ENCODE results near the gene CYP26C1.

The CYP26C1 gene

DNA sequence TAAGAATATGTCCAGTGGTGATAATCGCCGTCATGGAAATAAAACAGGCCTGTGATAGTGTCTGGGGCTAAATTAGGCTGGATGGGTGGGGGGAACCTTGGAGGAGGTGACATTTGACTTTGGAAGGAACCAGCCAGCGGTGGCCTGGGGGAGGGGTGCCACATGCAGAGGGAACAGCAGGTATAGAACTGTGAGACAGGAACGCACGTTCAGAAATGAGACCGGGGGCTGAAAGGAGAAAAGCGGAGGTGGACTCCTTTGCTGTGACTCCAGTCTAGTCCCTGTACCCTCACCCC lies 10.5 kb downstream of the CYP26C1 start:
- TF ChIP-seq, protein P1, sequence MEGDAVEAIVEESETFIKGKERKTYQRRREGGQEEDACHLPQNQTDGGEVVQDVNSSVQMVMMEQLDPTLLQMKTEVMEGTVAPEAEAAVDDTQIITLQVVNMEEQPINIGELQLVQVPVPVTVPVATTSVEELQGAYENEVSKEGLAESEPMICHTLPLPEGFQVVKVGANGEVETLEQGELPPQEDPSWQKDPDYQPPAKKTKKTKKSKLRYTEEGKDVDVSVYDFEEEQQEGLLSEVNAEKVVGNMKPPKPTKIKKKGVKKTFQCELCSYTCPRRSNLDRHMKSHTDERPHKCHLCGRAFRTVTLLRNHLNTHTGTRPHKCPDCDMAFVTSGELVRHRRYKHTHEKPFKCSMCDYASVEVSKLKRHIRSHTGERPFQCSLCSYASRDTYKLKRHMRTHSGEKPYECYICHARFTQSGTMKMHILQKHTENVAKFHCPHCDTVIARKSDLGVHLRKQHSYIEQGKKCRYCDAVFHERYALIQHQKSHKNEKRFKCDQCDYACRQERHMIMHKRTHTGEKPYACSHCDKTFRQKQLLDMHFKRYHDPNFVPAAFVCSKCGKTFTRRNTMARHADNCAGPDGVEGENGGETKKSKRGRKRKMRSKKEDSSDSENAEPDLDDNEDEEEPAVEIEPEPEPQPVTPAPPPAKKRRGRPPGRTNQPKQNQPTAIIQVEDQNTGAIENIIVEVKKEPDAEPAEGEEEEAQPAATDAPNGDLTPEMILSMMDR (IDR thresholded peaks at IDR 0.05; ENCODE audit: low read depth, low read length, missing control alignments): no peak
- H3K27ac ChIP-seq: no peak overlapping the region
- no peak for DNase-seq
- no peaks in the 10 kb centered on the region for H3K36me3 ChIP-seq (replicated peaks)
- in situ Hi-C loops (cut with HindIII; ENCODE audit: low pct_ligation_motif_present, low sequenced_read_pairs): no loop called here
- peaks cover 95% of the 10 kb centered on the region for H3K27me3 ChIP-seq (replicated peaks)
- no peak overlapping the region for H3K4me3 ChIP-seq (ENCODE audit: low read depth, low read length)

DNA sequence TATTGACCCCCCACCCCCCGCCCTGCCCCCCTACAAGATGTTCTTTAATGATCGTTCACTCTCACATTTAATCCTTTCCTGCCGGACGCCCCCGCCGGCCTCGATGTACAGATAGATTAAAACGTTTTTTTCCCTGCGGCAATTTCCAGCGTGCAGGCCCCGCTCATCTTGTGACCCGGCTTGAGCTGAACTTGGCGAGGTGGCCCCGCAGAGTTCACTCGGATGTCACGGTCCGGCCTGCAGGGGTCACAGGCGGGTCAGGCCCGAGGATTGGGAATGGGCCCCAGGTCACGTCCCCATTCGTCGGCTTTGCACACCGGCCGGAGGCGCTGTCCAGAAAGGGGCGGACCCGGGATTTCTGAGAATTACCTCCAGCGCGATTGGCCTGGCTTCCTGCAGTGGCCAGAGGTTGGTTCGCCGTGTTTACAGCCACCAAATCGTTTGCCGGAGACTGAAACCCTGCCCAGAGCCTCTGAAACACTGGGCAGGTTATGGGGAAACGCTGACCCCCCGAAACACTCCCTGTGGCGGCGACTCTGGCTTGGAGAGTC lies 11.2 kb downstream of the CYP26C1 start:
- DNase-seq: no peak
- in situ Hi-C loops (cut with HindIII; ENCODE audit: low pct_ligation_motif_present, low sequenced_read_pairs): no loop called here
- TF ChIP-seq, protein P1 (IDR thresholded peaks at IDR 0.05; ENCODE audit: low read depth, low read length, missing control alignments): no peak
- Histone ChIP-seq H3K4me3 (ENCODE audit: low read depth, low read length) (peak overlapping the region; percentile 12), H3K27me3 (replicated peaks) (peaks cover 89% of the 10 kb centered on the region), H3K27ac (no peak overlapping the region), H3K36me3 (replicated peaks) (no peaks in the 10 kb centered on the region)

- Histone ChIP-seq H3K27ac (no peak overlapping the region), H3K27me3 (replicated peaks) (peaks cover 84% of the 10 kb centered on the region), H3K36me3 (replicated peaks) (no peaks in the 10 kb centered on the region), H3K4me3 (ENCODE audit: low read depth, low read length) (no peak overlapping the region)
- in situ Hi-C loops (cut with HindIII; ENCODE audit: low pct_ligation_motif_present, low sequenced_read_pairs): no loop called here
- TF ChIP-seq, protein P1 (IDR thresholded peaks at IDR 0.05; ENCODE audit: low read depth, low read length, missing control alignments): no peak
- no peak for DNase-seq
Observed at GRCh38 chr10:93072225-93072712, 11.7 kb downstream of the CYP26C1 start.

- Histone ChIP-seq H3K27me3 (replicated peaks) (peaks cover 77% of the 10 kb centered on the region), H3K27ac (no peak overlapping the region), H3K36me3 (replicated peaks) (no peaks in the 10 kb centered on the region), H3K4me3 (ENCODE audit: low read depth, low read length) (no peak overlapping the region)
- DNase-seq: no peak
- in situ Hi-C loops (cut with HindIII; ENCODE audit: low pct_ligation_motif_present, low sequenced_read_pairs): no loop called here
- TF ChIP-seq, protein P1 (IDR thresholded peaks at IDR 0.05; ENCODE audit: low read depth, low read length, missing control alignments): no peak
Observed at GRCh38 chr10:93072713-93073538, 12.3 kb downstream of the CYP26C1 start.

GRCh38 chr10:93073539-93074146 lies 13.0 kb downstream of the CYP26C1 start, which contains the start of gene CYP26A1:
TSS of gene CYP26A1 (plus strand) at chr10:93073893. CDS start at chr10:93073935, 42 bp downstream.
- H3K27ac ChIP-seq: no peak within 1 kb of the TSS
- TF ChIP-seq, protein P1 (IDR thresholded peaks at IDR 0.05; ENCODE audit: low read depth, low read length, missing control alignments): no peak
- H3K36me3 ChIP-seq (replicated peaks): no peaks in the 10 kb centered on the region
- H3K27me3 ChIP-seq (replicated peaks): peaks cover 70% of the 10 kb centered on the region
- in situ Hi-C loops (cut with HindIII; ENCODE audit: low pct_ligation_motif_present, low sequenced_read_pairs): no loop called here
- no peak within 1 kb of the TSS for H3K4me3 ChIP-seq (ENCODE audit: low read depth, low read length)
- DNase-seq: no peak

All from brain microvascular endothelial cell (primary cell).